ENCODE measurements around the gene THADA.

THADA gene

GRCh38 chr2:43312755-43313641 lies 282.8 kb downstream of the THADA start:
- H3K27me3 ChIP-seq (ENCODE audit: insufficient read depth, poor library complexity, severe bottlenecking): no peaks in the 10 kb centered on the region
- no peaks in the 10 kb centered on the region for H3K9me3 ChIP-seq (ENCODE audit: severe bottlenecking)
- peaks cover 19% of the 10 kb centered on the region for H3K4me1 ChIP-seq (ENCODE audit: insufficient read depth, poor library complexity, severe bottlenecking)
- no peak overlapping the region for H3K4me3 ChIP-seq (ENCODE audit: severe bottlenecking)
- TF ChIP-seq, protein P1, sequence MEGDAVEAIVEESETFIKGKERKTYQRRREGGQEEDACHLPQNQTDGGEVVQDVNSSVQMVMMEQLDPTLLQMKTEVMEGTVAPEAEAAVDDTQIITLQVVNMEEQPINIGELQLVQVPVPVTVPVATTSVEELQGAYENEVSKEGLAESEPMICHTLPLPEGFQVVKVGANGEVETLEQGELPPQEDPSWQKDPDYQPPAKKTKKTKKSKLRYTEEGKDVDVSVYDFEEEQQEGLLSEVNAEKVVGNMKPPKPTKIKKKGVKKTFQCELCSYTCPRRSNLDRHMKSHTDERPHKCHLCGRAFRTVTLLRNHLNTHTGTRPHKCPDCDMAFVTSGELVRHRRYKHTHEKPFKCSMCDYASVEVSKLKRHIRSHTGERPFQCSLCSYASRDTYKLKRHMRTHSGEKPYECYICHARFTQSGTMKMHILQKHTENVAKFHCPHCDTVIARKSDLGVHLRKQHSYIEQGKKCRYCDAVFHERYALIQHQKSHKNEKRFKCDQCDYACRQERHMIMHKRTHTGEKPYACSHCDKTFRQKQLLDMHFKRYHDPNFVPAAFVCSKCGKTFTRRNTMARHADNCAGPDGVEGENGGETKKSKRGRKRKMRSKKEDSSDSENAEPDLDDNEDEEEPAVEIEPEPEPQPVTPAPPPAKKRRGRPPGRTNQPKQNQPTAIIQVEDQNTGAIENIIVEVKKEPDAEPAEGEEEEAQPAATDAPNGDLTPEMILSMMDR (IDR thresholded peaks at IDR 0.05; ENCODE audit: poor library complexity, severe bottlenecking): no peak
- DNase-seq (ENCODE audit: low spot score): no peak
- peak; percentile 53; the same call in 2 of the 3 replicates for ATAC-seq (ENCODE audit: low read depth)
- H3K36me3 ChIP-seq (ENCODE audit: low read depth): 0 out of 2 replicates have a peak, but pooled peaks cover 3% of the 10 kb centered on the region
- H3K27ac ChIP-seq (ENCODE audit: poor library complexity, severe bottlenecking): no peak overlapping the region

GRCh38 chr2:43311276-43311675 lies 284.6 kb downstream of the THADA start:
- peak; percentile 84 for ATAC-seq (ENCODE audit: low read depth)
- H3K9me3 ChIP-seq (ENCODE audit: severe bottlenecking): no peaks in the 10 kb centered on the region
- TF ChIP-seq, protein P1 (IDR thresholded peaks at IDR 0.05; ENCODE audit: poor library complexity, severe bottlenecking): no peak
- no peak for DNase-seq (ENCODE audit: low spot score)
- H3K27ac ChIP-seq (ENCODE audit: poor library complexity, severe bottlenecking): no peak overlapping the region
- H3K27me3 ChIP-seq (ENCODE audit: insufficient read depth, poor library complexity, severe bottlenecking): no peaks in the 10 kb centered on the region
- peaks cover 10% of the 10 kb centered on the region for H3K4me1 ChIP-seq (ENCODE audit: insufficient read depth, poor library complexity, severe bottlenecking)
- no peaks in the 10 kb centered on the region for H3K36me3 ChIP-seq (ENCODE audit: low read depth)
- H3K4me3 ChIP-seq (ENCODE audit: severe bottlenecking): no peak overlapping the region

DNA sequence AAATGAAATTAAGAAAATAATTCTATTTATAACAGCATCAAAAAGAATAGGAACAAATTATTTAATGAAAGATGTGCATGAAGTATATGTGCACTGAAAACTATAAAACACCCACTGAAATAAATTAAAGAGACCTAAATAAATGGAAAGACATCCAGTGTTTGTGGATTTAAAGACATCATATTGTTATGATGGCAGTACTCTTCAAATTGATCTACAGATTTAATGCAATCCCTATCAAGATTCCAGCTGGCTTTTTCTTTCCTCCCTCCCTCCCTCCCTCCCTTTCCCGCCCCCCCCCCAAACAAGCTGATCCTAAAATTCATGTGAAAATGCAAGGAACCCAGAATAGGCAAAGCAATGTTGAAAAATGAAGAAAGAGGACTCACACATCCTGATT lies 285.9 kb downstream of the THADA start:
- H3K27ac ChIP-seq (ENCODE audit: poor library complexity, severe bottlenecking): no peak overlapping the region
- no peaks in the 10 kb centered on the region for H3K27me3 ChIP-seq (ENCODE audit: insufficient read depth, poor library complexity, severe bottlenecking)
- no peak for DNase-seq (ENCODE audit: low spot score)
- ATAC-seq (ENCODE audit: low read depth): no peak
- no peaks in the 10 kb centered on the region for H3K9me3 ChIP-seq (ENCODE audit: severe bottlenecking)
- H3K36me3 ChIP-seq (ENCODE audit: low read depth): no peaks in the 10 kb centered on the region
- TF ChIP-seq, protein P1 (IDR thresholded peaks at IDR 0.05; ENCODE audit: poor library complexity, severe bottlenecking): no peak
- H3K4me3 ChIP-seq (ENCODE audit: severe bottlenecking): no peak overlapping the region
- peaks cover 10% of the 10 kb centered on the region for H3K4me1 ChIP-seq (ENCODE audit: insufficient read depth, poor library complexity, severe bottlenecking)

- H3K27ac ChIP-seq (ENCODE audit: poor library complexity, severe bottlenecking): no peak overlapping the region
- H3K4me3 ChIP-seq (ENCODE audit: severe bottlenecking): no peak overlapping the region
- H3K36me3 ChIP-seq (ENCODE audit: low read depth): no peaks in the 10 kb centered on the region
- TF ChIP-seq, protein P1 (IDR thresholded peaks at IDR 0.05; ENCODE audit: poor library complexity, severe bottlenecking): no peak
- H3K27me3 ChIP-seq (ENCODE audit: insufficient read depth, poor library complexity, severe bottlenecking): no peaks in the 10 kb centered on the region
- H3K9me3 ChIP-seq (ENCODE audit: severe bottlenecking): no peaks in the 10 kb centered on the region
- no peak for ATAC-seq (ENCODE audit: low read depth)
- DNase-seq (ENCODE audit: low spot score): no peak
- H3K4me1 ChIP-seq (ENCODE audit: insufficient read depth, poor library complexity, severe bottlenecking): peaks cover 4% of the 10 kb centered on the region
Observed at GRCh38 chr2:43307973-43308372, 287.9 kb downstream of the THADA start.

- H3K9me3 ChIP-seq (ENCODE audit: severe bottlenecking): no peaks in the 10 kb centered on the region
- peaks cover 3% of the 10 kb centered on the region for H3K4me1 ChIP-seq (ENCODE audit: insufficient read depth, poor library complexity, severe bottlenecking)
- no peaks in the 10 kb centered on the region for H3K27me3 ChIP-seq (ENCODE audit: insufficient read depth, poor library complexity, severe bottlenecking)
- H3K4me3 ChIP-seq (ENCODE audit: severe bottlenecking): no peak overlapping the region
- DNase-seq (ENCODE audit: low spot score) (no peak), ATAC-seq (ENCODE audit: low read depth) (no peak)
- H3K27ac ChIP-seq (ENCODE audit: poor library complexity, severe bottlenecking): no peak overlapping the region
- TF ChIP-seq, protein P1 (IDR thresholded peaks at IDR 0.05; ENCODE audit: poor library complexity, severe bottlenecking): no peak
- H3K36me3 ChIP-seq (ENCODE audit: low read depth): no peaks in the 10 kb centered on the region
Observed at GRCh38 chr2:43307046-43307445, 288.8 kb downstream of the THADA start.

All from RWPE2 (cell line).